ENCODE results near the gene HK2. TPM values are rescaled to one million over a fixed set of nuclear protein-coding genes. Genes with fewer than 3 reads are reported as not detected.

The HK2 gene
- total and polyA plus RNA-seq, 2 of the 4 experiments (the other 2 are of a cell fraction), result 17.4 to 20.9 TPM

- peaks cover 61% of the 10 kb centered on the region for H3K36me3 ChIP-seq (ENCODE audit: control insufficient read depth, insufficient read depth, low read length)
Measured at GRCh38 chr2:74889159-74889558, 55.2 kb downstream of the HK2 start.

More at GRCh38 chr2:74889159-74889558, 55.2 kb downstream of the HK2 start:
- H4K5ac ChIP-seq (ENCODE audit: low read depth, low read length), result peak overlapping the region; percentile 23; the same call in 1 of the 2 replicates
- no TSS peak for BruUV-seq (replicated peaks)
- H3K79me1 ChIP-seq (ENCODE audit: low read depth in 1 of 2, low read length in 2 of 2), result peaks cover 4 to 19% of the 10 kb centered on the region in 2 experiments; a peak in 3 of 4 replicates
- peak overlapping the region; percentile 30 for H2BK5ac ChIP-seq (ENCODE audit: low read depth, low read length, poor library complexity, severe bottlenecking)
- 0 out of 4 replicates have a peak overlapping the region, but pooled peaks of 1 of the 2 experiments have one; percentile 60 for H4K8ac ChIP-seq (ENCODE audit: low read depth in 2 of 2, low read length in 2 of 2)
- H2AFZ ChIP-seq (replicated peaks; ENCODE audit: low read length, poor library complexity), result no peak overlapping the region
- dilution Hi-C loops (cut with HindIII; ENCODE audit: low sequenced_read_pairs, unreplicated experiment) (no loop called here), in situ Hi-C loops (cut with MboI; ENCODE audit: low sequenced_read_pairs) (no loop called here), intact Hi-C loops (cut with micrococcal nuclease) (no loop called here)
- no peak overlapping the region for H3K14ac ChIP-seq (replicated peaks; ENCODE audit: low read depth, low read length)
- H2AK5ac ChIP-seq (ENCODE audit: low read depth, low read length), result peak overlapping the region; percentile 77
- no peak overlapping the region for H3K4me2 ChIP-seq (ENCODE audit: low read depth, low read length)
- 0 out of 2 replicates have a peak overlapping the region, but pooled peaks have one; percentile 16 for H3K27ac ChIP-seq (ENCODE audit: insufficient read depth, low read length)
- POLR2A ChIA-PET (ENCODE audit: unreplicated experiment), result no interaction called here
- no peak overlapping the region for H3K9ac ChIP-seq (ENCODE audit: low read depth, low read length)
- peak overlapping the region; percentile 76 for H4K91ac ChIP-seq (ENCODE audit: insufficient read depth, low read depth, low read length)
- H3K9me3 ChIP-seq (ENCODE audit: control insufficient read depth, insufficient read depth, low read length), result no peaks in the 10 kb centered on the region
- no peak overlapping the region for H3K18ac ChIP-seq (ENCODE audit: low read depth, low read length)
- H3K9me1 ChIP-seq (ENCODE audit: insufficient read depth, low read length), result peaks cover 34% of the 10 kb centered on the region
- peak overlapping the region; percentile 77 for H3K4ac ChIP-seq (ENCODE audit: low read depth, low read length)
- DNase-seq (no peak), ATAC-seq (ENCODE audit: low read depth) (no peak)
- no peaks in the 10 kb centered on the region for H3K27me3 ChIP-seq (ENCODE audit: control insufficient read depth, insufficient read depth, low read length)
- CTCF ChIA-PET, result no interaction called here
- WGBS, 2 experiments (ENCODE audit: extremely low coverage in 2 of 2, insufficient read length in 1 of 2), result no CpG with 5 or more reads among the region's 9 CpGs
- no peak overlapping the region for H2BK15ac ChIP-seq (ENCODE audit: low read depth, low read length)
- peak overlapping the region; percentile 74 for H2BK120ac ChIP-seq (ENCODE audit: low read depth, low read length)
- no peak overlapping the region for H3K4me3 ChIP-seq (ENCODE audit: insufficient read depth, low read depth, low read length)
- H3K56ac ChIP-seq (ENCODE audit: extremely low read depth, insufficient read depth, low read length), result no peak overlapping the region
- no peak overlapping the region for H2AK9ac ChIP-seq (replicated peaks; ENCODE audit: low read depth, low read length, poor library complexity)
- H3K4me1 ChIP-seq (ENCODE audit: control insufficient read depth, insufficient read depth, low read length), result peaks cover 25% of the 10 kb centered on the region
- peak overlapping the region; percentile 62; the same call in 1 of the 2 replicates for H3K23ac ChIP-seq (ENCODE audit: low read depth, low read length)
- TF ChIP-seq MAZ (IDR thresholded peaks at IDR 0.05; ENCODE audit: borderline replicate concordance, low read depth, low read length) (no peak), SMC3 (IDR thresholded peaks at IDR 0.05; ENCODE audit: low read depth, low read length) (no peak), NFE2L2 (IDR thresholded peaks at IDR 0.05; ENCODE audit: low read depth, low read length) (no peak), ELK1 (IDR thresholded peaks at IDR 0.05; ENCODE audit: borderline replicate concordance, low read depth, low read length) (no peak), CTCF (conservative IDR thresholded peaks at IDR 0.05; ENCODE audit: low read depth, low read length) (no peak), RCOR1 (IDR thresholded peaks at IDR 0.05; ENCODE audit: insufficient replicate concordance, low read length) (no peak), CHD1 (IDR thresholded peaks at IDR 0.05; ENCODE audit: low read depth, low read length) (no peak), RAD21 (IDR thresholded peaks at IDR 0.05; ENCODE audit: low read length) (no peak), MXI1 (IDR thresholded peaks at IDR 0.05; ENCODE audit: borderline replicate concordance, low read depth, low read length) (no peak), BHLHE40 (IDR thresholded peaks at IDR 0.05; ENCODE audit: low read depth, low read length) (no peak), POLR2A (IDR thresholded peaks at IDR 0.05; ENCODE audit: low read depth, low read length) (no peak), CEBPB (IDR thresholded peaks at IDR 0.05; ENCODE audit: low read depth, low read length) (no peak), RFX5 (IDR thresholded peaks at IDR 0.05; ENCODE audit: low read depth, low read length) (no peak), FOS (IDR thresholded peaks at IDR 0.05; ENCODE audit: low read depth, low read length) (no peak), USF2 (IDR thresholded peaks at IDR 0.05; ENCODE audit: low read depth, low read length) (no peak)
- peaks cover 8% of the 10 kb centered on the region; the same call in 1 of the 2 replicates for H4K20me1 ChIP-seq (ENCODE audit: insufficient read depth, low read length)
- peak overlapping the region; percentile 72 for H2BK20ac ChIP-seq (ENCODE audit: low read depth, low read length)

All from IMR-90 (cell line).